ENCODE data around the gene CALY.

Gene CALY

GRCh38 chr10:133351408-133352318 lies 15.0 kb upstream of the CALY start:
- DNase-seq (ENCODE audit: low read depth), result no peak

GRCh38 chr10:133350950-133351329 lies 14.2 kb upstream of the CALY start:
- DNase-seq (ENCODE audit: low read depth), result no peak

GRCh38 chr10:133350283-133350949 lies 13.7 kb upstream of the CALY start:
- no peak for DNase-seq (ENCODE audit: low read depth)

DNA sequence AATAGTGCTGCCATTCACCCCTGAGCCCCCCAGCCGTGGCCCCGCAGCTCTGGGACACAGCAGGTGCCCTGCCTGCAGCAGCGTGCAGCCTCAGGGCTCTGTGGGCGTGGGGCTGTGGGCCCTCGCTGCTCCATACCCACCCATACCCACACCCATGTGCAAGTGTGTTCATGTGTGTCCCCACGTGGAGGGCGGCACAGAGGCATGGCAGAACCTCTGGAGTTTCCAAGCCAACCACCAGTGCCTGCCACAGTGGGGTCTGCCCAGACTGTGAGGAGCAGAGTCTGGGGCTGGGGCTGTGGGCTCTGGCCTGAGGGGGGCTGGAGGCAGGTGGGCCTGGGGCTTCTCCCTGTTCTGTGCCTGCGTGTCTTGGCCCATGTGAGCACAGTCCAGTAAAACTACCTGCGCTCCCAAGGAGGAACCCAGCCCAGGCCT lies 12.9 kb upstream of the CALY start:
- no peak for DNase-seq (ENCODE audit: low read depth)

GRCh38 chr10:133349160-133349568 lies 12.5 kb upstream of the CALY start:
- no peak for DNase-seq (ENCODE audit: low read depth)

- no peak for DNase-seq (ENCODE audit: low read depth)
Measured at GRCh38 chr10:133347710-133348517, 11.2 kb upstream of the CALY start.

DNA sequence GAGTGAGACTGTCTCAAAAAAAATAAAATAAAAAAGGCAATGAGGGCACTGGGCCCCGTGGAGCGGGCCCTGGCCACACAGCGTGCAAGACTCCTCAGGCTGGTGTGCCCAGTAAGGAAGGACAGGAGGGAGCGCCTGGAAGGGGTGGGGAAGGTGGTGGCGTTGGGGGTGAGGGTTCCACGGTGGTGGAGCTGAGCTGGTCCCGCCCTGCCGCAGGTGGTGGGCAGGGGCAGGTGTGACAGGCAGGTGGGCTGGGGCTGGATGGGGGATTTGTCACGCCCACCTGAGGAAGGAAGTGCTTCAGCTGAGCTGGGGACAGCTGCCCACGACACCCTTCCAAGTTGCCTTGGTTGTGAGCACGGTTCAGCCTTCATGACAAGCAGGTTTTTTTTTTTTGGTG lies 9.7 kb upstream of the CALY start:
- no peak for DNase-seq (ENCODE audit: low read depth)

DNA sequence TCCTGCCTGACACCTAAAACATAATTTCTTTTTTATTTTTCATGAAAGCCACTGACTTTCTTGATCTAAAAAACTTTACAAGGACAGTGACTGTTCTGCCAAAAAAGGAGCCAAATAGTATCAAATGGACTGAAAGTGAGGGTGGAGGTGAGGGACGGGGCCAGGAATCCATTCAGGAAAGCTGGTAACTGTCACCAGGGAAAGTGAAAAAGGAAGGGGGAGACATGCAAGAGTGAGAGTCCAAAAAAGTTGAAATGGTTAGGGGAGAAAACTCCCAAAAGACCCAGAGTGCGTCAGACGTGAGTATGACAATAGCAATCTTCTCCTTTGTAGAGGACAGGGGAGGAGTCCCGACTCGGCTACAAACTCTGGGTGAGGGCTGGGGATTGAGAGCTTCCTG lies 7.5 kb upstream of the CALY start:
- no peak for DNase-seq (ENCODE audit: low read depth)

- no peak for DNase-seq (ENCODE audit: low read depth)
Measured at GRCh38 chr10:133343558-133343957, 6.9 kb upstream of the CALY start.

- no peak for DNase-seq (ENCODE audit: low read depth)
Measured at GRCh38 chr10:133342942-133343341, 6.2 kb upstream of the CALY start.

DNA sequence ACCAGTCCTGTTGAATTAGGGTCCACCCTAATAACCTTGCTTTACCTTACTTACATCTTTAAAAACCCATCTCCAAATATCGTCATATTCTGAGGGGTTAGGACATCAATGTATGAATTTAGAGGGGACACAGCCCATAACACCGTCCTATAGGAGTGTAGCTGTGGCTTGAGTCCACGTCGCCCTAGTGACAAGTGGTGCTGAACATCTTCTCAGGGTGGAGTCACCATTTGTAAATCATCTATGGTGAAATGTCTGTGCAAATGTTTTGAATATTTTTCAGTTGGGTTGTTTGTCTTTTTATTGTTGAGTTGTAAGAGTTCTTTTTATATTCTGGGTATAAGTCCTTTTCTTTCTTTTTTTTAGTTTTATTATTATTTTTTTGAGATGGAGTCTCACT lies 5.3 kb upstream of the CALY start:
- DNase-seq (ENCODE audit: low read depth), result no peak

DNA sequence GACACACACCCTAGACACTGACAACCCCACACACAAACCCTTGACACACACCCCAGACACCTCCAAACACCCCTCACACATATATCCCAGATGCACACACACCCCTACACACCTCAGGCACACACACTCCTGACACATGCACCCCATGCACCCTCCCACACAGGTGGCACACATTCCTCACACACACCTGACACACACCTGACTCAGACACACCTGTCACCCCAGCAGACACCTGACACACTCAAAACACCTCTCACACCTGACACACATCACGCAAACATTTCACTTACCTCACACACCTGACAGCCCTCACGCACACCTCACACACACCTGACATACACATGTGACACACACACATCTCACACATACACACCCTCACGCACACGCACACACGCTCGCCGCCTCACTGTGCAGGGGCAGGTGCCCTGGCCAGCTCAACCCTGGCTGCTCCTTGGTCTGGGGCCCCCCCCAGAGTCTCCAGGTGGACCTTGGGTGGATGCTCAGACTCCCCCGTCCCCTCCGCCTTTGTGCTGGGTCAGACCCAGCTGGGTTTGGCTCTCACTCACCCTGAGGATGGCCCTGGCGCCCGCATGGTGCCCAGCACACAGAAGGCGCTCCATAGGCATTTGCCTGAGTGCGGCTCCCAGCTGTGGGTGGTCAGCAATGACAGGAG lies 3.1 kb upstream of the CALY start:
- no peak for DNase-seq (ENCODE audit: low read depth)

GRCh38 chr10:133338080-133339071 lies 1.7 kb upstream of the CALY start:
- no peak for DNase-seq (ENCODE audit: low read depth)

GRCh38 chr10:133337370-133337725 lies 652 bp upstream of the CALY start:
- DNase-seq (ENCODE audit: low read depth), result no peak

DNA sequence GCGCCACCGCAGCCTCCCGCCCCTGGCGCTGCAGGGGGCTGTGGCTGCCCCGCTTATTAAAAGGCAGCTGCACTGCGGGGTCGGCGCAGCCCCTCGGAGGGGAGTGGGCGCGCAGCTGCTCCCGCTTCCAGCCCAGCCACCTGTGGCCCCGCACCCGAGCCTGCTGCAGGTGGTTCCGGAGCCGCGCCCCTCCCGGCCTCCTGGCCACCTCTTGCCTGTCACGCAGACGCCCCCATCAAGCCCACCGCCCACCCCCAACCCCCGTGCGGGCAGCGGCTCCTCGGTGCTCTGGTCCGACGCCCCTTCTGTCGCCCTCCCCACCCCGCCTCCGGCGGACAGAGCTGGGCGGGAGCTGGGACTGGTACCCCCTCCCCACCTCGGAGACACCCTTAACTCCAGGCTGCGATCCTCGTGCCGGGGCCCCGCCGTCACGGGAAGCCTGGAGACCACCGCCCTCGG lies 549 bp downstream of the CALY start:
- DNase-seq (ENCODE audit: low read depth), result no peak

GRCh38 chr10:133335246-133336117 lies 1.2 kb downstream of the CALY start:
- DNase-seq (ENCODE audit: low read depth), result no peak

GRCh38 chr10:133334503-133335245 lies 2.0 kb downstream of the CALY start:
- no peak for DNase-seq (ENCODE audit: low read depth)

- DNase-seq (ENCODE audit: low read depth), result no peak
Measured at GRCh38 chr10:133332936-133333699, 3.6 kb downstream of the CALY start.
